ENCODE data around the gene TSPAN15.

Gene TSPAN15

GRCh38 chr10:69457771-69458237 lies 6.5 kb downstream of the TSPAN15 start:
- no peak for TF ChIP-seq CTCF (IDR thresholded peaks at IDR 0.05; ENCODE audit: insufficient read depth, low read length, poor library complexity, severe bottlenecking)
- DNase-seq (ENCODE audit: extremely low read depth, insufficient read length): no peak
- H3K36me3 ChIP-seq (ENCODE audit: control insufficient read depth, insufficient read depth, low read length): no peaks in the 10 kb centered on the region; the same call in 1 of the 2 replicates
- no peaks in the 10 kb centered on the region for H3K27me3 ChIP-seq (replicated peaks; ENCODE audit: control insufficient read depth, insufficient read depth, low read length)
- H3K4me3 ChIP-seq (replicated peaks; ENCODE audit: low read depth, low read length): no peak overlapping the region

GRCh38 chr10:69458430-69459100 lies 7.3 kb downstream of the TSPAN15 start:
- Histone ChIP-seq H3K36me3 (ENCODE audit: control insufficient read depth, insufficient read depth, low read length) (no peaks in the 10 kb centered on the region; the same call in 1 of the 2 replicates), H3K4me3 (replicated peaks; ENCODE audit: low read depth, low read length) (no peak overlapping the region), H3K27me3 (replicated peaks; ENCODE audit: control insufficient read depth, insufficient read depth, low read length) (no peaks in the 10 kb centered on the region)
- no peak for TF ChIP-seq CTCF (IDR thresholded peaks at IDR 0.05; ENCODE audit: insufficient read depth, low read length, poor library complexity, severe bottlenecking)
- DNase-seq (ENCODE audit: extremely low read depth, insufficient read length): no peak

DNA sequence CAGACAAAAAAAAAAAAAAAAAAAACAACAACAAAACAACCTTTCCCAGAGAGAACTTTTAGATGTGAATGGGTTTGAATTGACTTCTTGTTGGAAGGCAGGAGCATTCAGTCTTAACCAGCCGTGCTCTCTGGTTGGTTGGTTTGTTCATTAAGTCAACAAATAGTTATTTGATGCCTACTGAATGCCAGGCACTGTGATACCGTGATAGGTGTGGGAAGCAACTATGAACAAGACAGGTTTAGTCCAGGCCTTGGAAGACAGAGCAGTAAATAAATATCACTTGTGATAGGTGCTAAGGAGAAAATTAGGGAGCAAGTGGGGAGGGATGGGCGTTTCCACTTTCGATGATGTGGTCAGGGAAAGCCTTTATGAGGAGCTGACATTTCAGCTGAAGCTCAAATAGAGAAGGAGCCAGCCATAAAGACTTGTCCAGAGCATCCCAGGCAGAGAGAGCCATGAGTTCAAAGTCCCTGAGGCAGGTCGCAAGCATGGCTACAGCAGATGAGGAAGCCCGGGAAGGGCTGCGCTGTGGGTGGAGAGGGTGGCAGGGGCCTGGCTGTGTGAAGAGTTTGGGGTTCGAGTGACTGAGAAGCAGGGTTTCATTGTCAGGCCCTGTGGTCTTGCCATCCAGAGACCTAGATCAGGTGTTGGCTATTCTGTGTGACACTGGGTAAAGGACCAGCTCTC lies 8.0 kb downstream of the TSPAN15 start:
- Histone ChIP-seq H3K36me3 (ENCODE audit: control insufficient read depth, insufficient read depth, low read length) (no peaks in the 10 kb centered on the region; the same call in 1 of the 2 replicates), H3K4me3 (replicated peaks; ENCODE audit: low read depth, low read length) (no peak overlapping the region), H3K27me3 (replicated peaks; ENCODE audit: control insufficient read depth, insufficient read depth, low read length) (no peaks in the 10 kb centered on the region)
- no peak for DNase-seq (ENCODE audit: extremely low read depth, insufficient read length)
- no peak for TF ChIP-seq CTCF (IDR thresholded peaks at IDR 0.05; ENCODE audit: insufficient read depth, low read length, poor library complexity, severe bottlenecking)

GRCh38 chr10:69459893-69460575 lies 8.8 kb downstream of the TSPAN15 start:
- no peak for TF ChIP-seq CTCF (IDR thresholded peaks at IDR 0.05; ENCODE audit: insufficient read depth, low read length, poor library complexity, severe bottlenecking)
- no peaks in the 10 kb centered on the region; the same call in 1 of the 2 replicates for H3K36me3 ChIP-seq (ENCODE audit: control insufficient read depth, insufficient read depth, low read length)
- no peak for DNase-seq (ENCODE audit: extremely low read depth, insufficient read length)
- no peak overlapping the region for H3K4me3 ChIP-seq (replicated peaks; ENCODE audit: low read depth, low read length)
- H3K27me3 ChIP-seq (replicated peaks; ENCODE audit: control insufficient read depth, insufficient read depth, low read length): no peaks in the 10 kb centered on the region

DNA sequence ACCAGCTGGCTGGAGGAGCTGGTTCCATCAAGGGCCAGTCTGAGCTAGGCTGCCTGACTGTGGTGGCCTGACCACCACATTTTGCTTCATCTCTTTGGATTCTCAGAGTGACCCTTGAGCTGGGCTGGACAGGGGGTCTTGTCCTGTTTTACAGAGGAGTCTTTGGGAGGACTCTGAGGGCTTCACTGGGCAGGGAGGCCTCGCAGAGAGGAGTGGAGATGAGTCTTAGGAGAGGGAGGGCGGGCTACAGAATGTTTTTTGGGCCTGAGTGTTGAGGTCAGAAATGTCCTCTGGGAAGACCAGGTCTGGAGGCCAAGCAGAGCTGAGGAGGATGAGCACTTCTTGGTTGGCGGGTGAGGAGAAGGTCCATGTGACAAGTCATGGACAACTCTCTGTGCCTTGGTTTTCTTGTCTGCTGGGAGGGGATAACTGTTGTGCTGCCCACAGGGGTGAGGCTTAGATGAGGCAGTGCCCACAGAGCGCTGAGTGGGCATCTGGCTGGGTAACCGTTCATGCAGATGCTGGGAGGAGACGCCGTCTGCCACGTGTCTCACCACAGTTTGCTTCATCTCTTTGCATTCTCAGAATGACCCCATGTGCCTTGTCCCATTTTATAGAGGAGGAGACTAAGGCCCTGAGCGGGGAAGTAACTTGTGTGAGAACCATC lies 9.4 kb downstream of the TSPAN15 start:
- Histone ChIP-seq H3K4me3 (replicated peaks; ENCODE audit: low read depth, low read length) (no peak overlapping the region), H3K36me3 (ENCODE audit: control insufficient read depth, insufficient read depth, low read length) (no peaks in the 10 kb centered on the region; the same call in 1 of the 2 replicates), H3K27me3 (replicated peaks; ENCODE audit: control insufficient read depth, insufficient read depth, low read length) (no peaks in the 10 kb centered on the region)
- no peak for DNase-seq (ENCODE audit: extremely low read depth, insufficient read length)
- no peak for TF ChIP-seq CTCF (IDR thresholded peaks at IDR 0.05; ENCODE audit: insufficient read depth, low read length, poor library complexity, severe bottlenecking)

All from GM06990 (cell line).